Muscle layer of duodenum (tissue), 2 donors: Measurements from ENCODE around the gene IL9.

Experiments used
- H3K27ac ChIP-seq: one replicate; pipeline ENCODE4 v1.7.0; 2013; ENCODE audit warnings: mild to moderate bottlenecking, low read length
- H3K27me3 ChIP-seq: one replicate; pipeline ENCODE4 v1.7.0; 2013; ENCODE audit warnings: low read depth, mild to moderate bottlenecking, control low read depth, low read length
- H3K36me3 ChIP-seq, 2 donors: one replicate each; pipeline ENCODE4 v1.7.0; 2013; ENCODE audit warnings: low read length in 2 of 2, control low read depth in 1 of 2, mild to moderate bottlenecking in 1 of 2; ENCODE audit not compliant: insufficient read depth in 2 of 2, control insufficient read depth in 1 of 2
- H3K4me1 ChIP-seq, 2 donors: one replicate each; pipeline ENCODE4 v1.7.0; 2013; ENCODE audit warnings: low read length in 2 of 2, mild to moderate bottlenecking in 2 of 2, control low read depth in 1 of 2, moderate library complexity in 1 of 2; ENCODE audit not compliant: insufficient read depth in 2 of 2, control insufficient read depth in 1 of 2
- H3K4me3 ChIP-seq, 2 donors: one replicate each; pipeline ENCODE4 v1.7.0; 2013; ENCODE audit warnings: low read length in 2 of 2, low read depth in 1 of 2, mild to moderate bottlenecking in 1 of 2
- H3K9me3 ChIP-seq, 2 donors: one replicate each; pipeline ENCODE4 v1.7.0; 2013; ENCODE audit warnings: low read length in 2 of 2, control low read depth in 1 of 2, mild to moderate bottlenecking in 1 of 2; ENCODE audit not compliant: control insufficient read depth in 1 of 2
- donor health status: healthy.

Gene IL9

GRCh38 chr5:135890867-135891266, 4.8 kb downstream of the IL9 start:
- Histone ChIP-seq H3K27ac (no peak overlapping the region), H3K36me3 (no peaks in the 10 kb centered on the region), H3K4me3 (no peak overlapping the region), H3K27me3 (peaks cover 3% of the 10 kb centered on the region), H3K9me3 (no peaks in the 10 kb centered on the region), H3K4me1 (peaks cover 0 to 4% of the 10 kb centered on the region in 2 donors)

- H3K4me1 ChIP-seq: peaks cover 0 to 4% of the 10 kb centered on the region in 2 donors
- H3K9me3 ChIP-seq: no peaks in the 10 kb centered on the region
- H3K4me3 ChIP-seq: no peak overlapping the region
- no peaks in the 10 kb centered on the region for H3K36me3 ChIP-seq
- H3K27ac ChIP-seq: no peak overlapping the region
- H3K27me3 ChIP-seq: peaks cover 3% of the 10 kb centered on the region
Measured at GRCh38 chr5:135890296-135890695, 5.3 kb downstream of the IL9 start.

- Histone ChIP-seq H3K27ac (no peak overlapping the region), H3K27me3 (no peaks in the 10 kb centered on the region), H3K36me3 (no peaks in the 10 kb centered on the region), H3K4me1 (peaks cover 0 to 4% of the 10 kb centered on the region in 2 donors), H3K4me3 (no peak overlapping the region), H3K9me3 (no peaks in the 10 kb centered on the region)
Measured at GRCh38 chr5:135887881-135888614, 7.6 kb downstream of the IL9 start.

- H3K9me3 ChIP-seq: no peaks in the 10 kb centered on the region
- no peaks in the 10 kb centered on the region for H3K36me3 ChIP-seq
- no peak overlapping the region for H3K4me3 ChIP-seq
- no peak overlapping the region for H3K27ac ChIP-seq
- no peaks in the 10 kb centered on the region for H3K27me3 ChIP-seq
- H3K4me1 ChIP-seq: peaks cover 0 to 4% of the 10 kb centered on the region in 2 donors
Measured at GRCh38 chr5:135887447-135887864, 8.2 kb downstream of the IL9 start.

GRCh38 chr5:135886136-135886535, 9.5 kb downstream of the IL9 start:
- Histone ChIP-seq H3K9me3 (no peaks in the 10 kb centered on the region), H3K27me3 (no peaks in the 10 kb centered on the region), H3K27ac (no peak overlapping the region), H3K4me3 (no peak overlapping the region), H3K4me1 (peaks cover 0 to 10% of the 10 kb centered on the region in 2 donors), H3K36me3 (no peaks in the 10 kb centered on the region)

GRCh38 chr5:135885031-135885430, 10.6 kb downstream of the IL9 start:
- Histone ChIP-seq H3K36me3 (no peaks in the 10 kb centered on the region), H3K9me3 (no peaks in the 10 kb centered on the region), H3K27me3 (no peaks in the 10 kb centered on the region), H3K4me3 (no peak overlapping the region), H3K27ac (no peak overlapping the region), H3K4me1 (peaks cover 0 to 15% of the 10 kb centered on the region in 2 donors)

- no peaks in the 10 kb centered on the region for H3K36me3 ChIP-seq
- H3K27ac ChIP-seq: no peak overlapping the region
- no peaks in the 10 kb centered on the region for H3K27me3 ChIP-seq
- no peaks in the 10 kb centered on the region for H3K9me3 ChIP-seq
- H3K4me3 ChIP-seq: no peak overlapping the region
- peaks cover 0 to 17% of the 10 kb centered on the region in 2 donors for H3K4me1 ChIP-seq
Measured at GRCh38 chr5:135883441-135883840, 12.2 kb downstream of the IL9 start.

GRCh38 chr5:135883026-135883425, 12.6 kb downstream of the IL9 start:
- Histone ChIP-seq H3K27me3 (no peaks in the 10 kb centered on the region), H3K27ac (no peak overlapping the region)

GRCh38 chr5:135881819-135882218, 13.8 kb downstream of the IL9 start:
- Histone ChIP-seq H3K27ac (no peak overlapping the region), H3K4me3 (no peak overlapping the region), H3K9me3 (no peaks in the 10 kb centered on the region), H3K36me3 (no peaks in the 10 kb centered on the region), H3K4me1 (peaks cover 0 to 22% of the 10 kb centered on the region in 2 donors), H3K27me3 (no peaks in the 10 kb centered on the region)

More at GRCh38 chr5:135883026-135883425, 12.6 kb downstream of the IL9 start:
- no peaks in the 10 kb centered on the region for H3K9me3 ChIP-seq
- no peak overlapping the region for H3K4me3 ChIP-seq
- no peaks in the 10 kb centered on the region for H3K36me3 ChIP-seq
- peaks cover 0 to 21% of the 10 kb centered on the region in 2 donors for H3K4me1 ChIP-seq

- H3K27ac ChIP-seq: no peak overlapping the region
Measured at GRCh38 chr5:135881244-135881643, 14.4 kb downstream of the IL9 start.

GRCh38 chr5:135880801-135881200, 14.8 kb downstream of the IL9 start:
- Histone ChIP-seq H3K4me3 (no peak overlapping the region), H3K27ac (no peak overlapping the region), H3K36me3 (no peaks in the 10 kb centered on the region), H3K9me3 (no peaks in the 10 kb centered on the region), H3K27me3 (no peaks in the 10 kb centered on the region), H3K4me1 (peaks cover 0 to 22% of the 10 kb centered on the region in 2 donors)

More at GRCh38 chr5:135881244-135881643, 14.4 kb downstream of the IL9 start:
- Histone ChIP-seq H3K27me3 (no peaks in the 10 kb centered on the region), H3K9me3 (no peaks in the 10 kb centered on the region), H3K36me3 (no peaks in the 10 kb centered on the region), H3K4me3 (no peak overlapping the region), H3K4me1 (peaks cover 0 to 22% of the 10 kb centered on the region in 2 donors)

- no peaks in the 10 kb centered on the region for H3K36me3 ChIP-seq
- no peaks in the 10 kb centered on the region for H3K9me3 ChIP-seq
- peaks cover 0 to 22% of the 10 kb centered on the region in 2 donors for H3K4me1 ChIP-seq
- no peak overlapping the region for H3K27ac ChIP-seq
- no peak overlapping the region for H3K4me3 ChIP-seq
- no peaks in the 10 kb centered on the region for H3K27me3 ChIP-seq
Measured at GRCh38 chr5:135880278-135880677, 15.4 kb downstream of the IL9 start.
